ENCODE results near the gene SF3B2. TPM values are rescaled to one million over a fixed set of nuclear protein-coding genes. Genes with fewer than 3 reads are reported as not detected.
A peak's percentile ranks its signal among the peaks of the same experiment; 100 is the strongest.
"Not testable (repeated sequence)": the region's sequence is repeated elsewhere in the genome, so short reads cannot be mapped to it uniquely, and the experiment has no call there.

The SF3B2 gene
- 128 TPM for polyA plus RNA-seq (ENCODE audit: insufficient read length)

DNA sequence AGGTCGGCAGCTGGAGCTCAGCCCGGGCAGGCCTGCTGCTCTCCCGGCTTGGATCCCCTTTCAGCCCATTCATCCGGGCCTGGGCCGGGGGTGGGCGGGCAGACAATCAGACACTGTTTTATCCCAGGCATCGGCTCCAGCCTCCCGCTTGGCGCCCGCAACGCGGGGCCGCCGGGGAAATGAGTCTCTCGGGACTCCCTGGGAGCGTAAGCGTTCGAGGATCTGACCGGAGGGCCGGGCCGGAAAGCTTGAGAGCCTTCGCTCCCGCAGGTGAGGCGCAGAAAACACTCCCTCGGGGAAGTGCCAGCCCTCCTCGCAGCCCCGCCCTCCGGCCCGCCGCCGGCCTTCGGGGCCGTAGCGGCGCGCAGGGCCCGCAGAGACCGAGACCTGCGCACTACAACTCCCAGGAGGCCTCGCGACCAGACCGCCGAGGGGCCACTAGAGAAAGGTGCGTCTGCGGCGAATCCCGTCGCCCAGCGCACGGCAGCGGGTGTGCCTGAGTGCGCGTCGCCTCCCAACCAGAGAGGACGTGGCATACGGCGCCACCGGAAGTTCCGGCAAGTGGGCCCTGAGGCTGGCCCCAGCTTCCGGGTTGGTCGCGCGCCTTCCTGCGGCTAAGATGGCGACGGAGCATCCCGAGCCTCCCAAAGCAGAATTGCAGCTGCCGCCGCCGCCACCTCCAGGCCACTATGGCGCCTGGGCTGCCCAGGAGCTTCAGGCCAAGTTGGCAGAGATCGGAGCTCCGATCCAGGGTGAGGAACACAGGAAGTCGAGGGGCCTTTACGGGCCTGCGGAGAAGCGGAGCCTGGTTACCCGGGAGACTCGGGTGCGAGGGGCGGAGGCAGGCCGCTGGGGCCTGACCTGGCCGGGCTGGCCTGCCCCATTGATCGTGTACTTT is at the start of gene SF3B2:
SF3B2 (plus strand) TSS at position 599 of the 898 bp plus-strand sequence; CDS start at position 620, 21 bp downstream.
- peak; percentile 98 for DNase-seq

DNA sequence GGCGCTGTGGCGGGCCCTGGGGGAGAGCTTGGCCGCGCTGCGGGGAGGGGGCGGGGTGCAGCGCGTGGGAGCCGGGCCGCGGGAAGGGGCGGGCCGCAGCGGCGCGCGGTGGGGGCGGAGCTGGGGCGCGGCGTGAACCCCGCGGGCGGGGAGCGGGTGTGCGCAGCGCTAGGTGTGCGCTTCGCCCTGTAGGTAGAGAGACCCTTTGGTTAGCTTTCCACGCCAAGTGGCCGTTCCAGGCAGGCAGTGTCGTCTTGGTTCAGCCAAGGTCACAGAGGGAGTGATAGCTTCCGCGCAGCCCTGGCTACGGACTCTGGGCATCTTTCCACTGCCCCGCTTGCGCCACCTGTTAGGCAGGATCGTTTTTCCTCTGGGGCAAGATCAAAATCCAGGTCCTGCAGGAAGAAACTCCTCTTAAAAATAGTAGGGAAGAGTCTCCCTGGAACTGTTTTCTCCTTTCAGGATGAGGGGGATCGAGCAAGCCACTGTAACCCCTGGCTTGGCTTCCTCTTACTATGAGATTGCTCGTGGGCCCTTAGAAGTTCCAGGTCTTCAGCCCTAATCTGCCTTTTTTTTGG is 49.4 kb upstream of the SF3B2 start:
- DNase-seq: no peak

GRCh38 chr11:66003291-66003690 is 48.9 kb upstream of the SF3B2 start:
- DNase-seq: no peak

DNA sequence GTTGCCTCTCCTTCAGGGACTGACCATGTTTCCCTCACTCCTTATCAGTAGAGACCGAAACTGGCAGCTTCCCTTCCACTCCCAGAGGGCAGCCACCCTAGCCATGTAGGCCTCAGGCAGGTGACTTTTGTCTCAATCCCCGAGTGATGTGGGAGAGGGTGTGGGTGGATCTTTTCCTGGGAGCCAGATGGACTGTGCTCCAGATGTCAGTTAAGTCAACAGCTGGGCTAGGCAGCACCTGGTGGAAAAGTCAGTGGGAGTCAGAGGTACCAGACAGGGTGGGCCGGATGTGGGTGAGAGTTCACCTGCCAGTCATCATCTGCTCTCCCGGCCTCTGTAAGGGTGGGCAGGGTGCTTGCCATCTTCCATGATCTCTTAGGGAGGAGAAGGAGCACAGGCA is 48.0 kb upstream of the SF3B2 start:
- no peak for DNase-seq

GRCh38 chr11:66006134-66006890 is 45.9 kb upstream of the SF3B2 start:
- DNase-seq: no peak

DNA sequence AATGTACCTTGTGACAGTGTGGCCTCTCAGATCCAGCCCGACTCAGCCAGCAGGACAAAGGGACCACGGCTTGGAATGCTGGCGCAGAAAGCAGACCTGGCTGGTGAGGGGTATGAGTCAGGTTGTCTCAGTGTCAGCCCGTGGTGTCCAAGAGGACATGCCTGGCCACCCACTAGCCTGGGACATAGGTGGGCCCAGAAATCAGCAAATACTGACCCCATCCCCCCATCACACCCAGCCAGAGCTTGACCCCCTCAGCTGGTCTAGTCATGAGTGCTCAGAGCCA is 45.3 kb upstream of the SF3B2 start:
- DNase-seq: no peak

DNA sequence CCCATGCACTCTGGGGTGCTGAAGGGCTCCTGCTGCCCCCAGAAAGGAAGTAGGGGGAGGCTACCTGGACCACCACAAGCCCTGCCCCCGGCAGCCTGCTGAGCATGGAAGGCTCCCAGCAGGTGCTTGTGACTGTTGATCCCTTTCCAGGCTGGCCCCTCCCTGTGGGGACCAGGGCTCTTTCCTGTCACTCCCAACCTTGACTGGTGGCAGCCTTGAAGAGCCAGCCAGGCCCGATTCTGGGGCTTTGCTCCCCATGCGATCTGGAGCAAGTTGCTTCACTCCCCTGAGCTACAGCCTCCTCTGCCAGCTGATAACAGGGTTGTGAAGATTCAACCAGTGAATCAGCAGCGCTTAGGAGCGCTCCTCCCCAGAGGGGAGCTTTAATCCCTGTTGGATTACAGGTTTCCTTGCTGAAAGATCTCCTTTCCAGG is 44.9 kb upstream of the SF3B2 start:
- DNase-seq: no peak

GRCh38 chr11:66008095-66008467 is 44.1 kb upstream of the SF3B2 start:
- no peak for DNase-seq

GRCh38 chr11:66008468-66009101 is 43.6 kb upstream of the SF3B2 start:
- no peak for DNase-seq

GRCh38 chr11:66010036-66010435 is 42.1 kb upstream of the SF3B2 start:
- not testable (repeated sequence) for DNase-seq

DNA sequence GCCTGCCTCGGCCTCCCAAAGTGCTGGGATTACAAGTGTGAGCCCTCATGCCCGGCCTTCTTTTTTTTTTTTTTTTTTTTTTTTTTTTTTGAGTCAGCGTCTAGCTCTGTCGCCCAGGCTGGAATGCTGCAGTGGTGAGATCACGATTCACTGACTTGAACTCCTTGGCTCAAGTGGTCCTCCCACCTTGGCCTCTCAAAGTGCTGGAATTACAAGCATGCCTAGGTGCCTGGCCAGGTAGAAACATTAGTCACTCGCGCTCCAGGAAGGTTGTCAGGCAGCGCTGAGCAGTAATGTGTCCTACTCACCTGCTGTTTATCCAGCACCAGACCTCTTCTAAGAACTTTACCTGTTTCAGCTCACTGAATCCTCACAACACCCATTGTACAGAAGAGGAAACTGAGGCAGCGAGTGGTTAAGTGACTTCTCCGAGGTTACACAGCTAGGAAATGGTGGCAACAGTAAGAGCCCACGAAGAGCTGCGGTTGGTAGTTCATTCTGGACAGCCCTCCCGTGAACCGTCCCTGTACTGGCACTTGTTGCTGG is 40.9 kb upstream of the SF3B2 start:
- DNase-seq: no peak

GRCh38 chr11:66011785-66012303 is 40.3 kb upstream of the SF3B2 start, which contains the start of gene CST6:
CST6 (plus strand) TSS chr11:66012008; CDS start chr11:66012045, 37 bp downstream.
- no peak for DNase-seq

GRCh38 chr11:66012371-66012945 is 39.7 kb upstream of the SF3B2 start:
- no peak for DNase-seq

- no peak for DNase-seq
Observed at GRCh38 chr11:66012946-66013761, 39.0 kb upstream of the SF3B2 start.

GRCh38 chr11:66013762-66014100 is 38.4 kb upstream of the SF3B2 start:
- DNase-seq: no peak

DNA sequence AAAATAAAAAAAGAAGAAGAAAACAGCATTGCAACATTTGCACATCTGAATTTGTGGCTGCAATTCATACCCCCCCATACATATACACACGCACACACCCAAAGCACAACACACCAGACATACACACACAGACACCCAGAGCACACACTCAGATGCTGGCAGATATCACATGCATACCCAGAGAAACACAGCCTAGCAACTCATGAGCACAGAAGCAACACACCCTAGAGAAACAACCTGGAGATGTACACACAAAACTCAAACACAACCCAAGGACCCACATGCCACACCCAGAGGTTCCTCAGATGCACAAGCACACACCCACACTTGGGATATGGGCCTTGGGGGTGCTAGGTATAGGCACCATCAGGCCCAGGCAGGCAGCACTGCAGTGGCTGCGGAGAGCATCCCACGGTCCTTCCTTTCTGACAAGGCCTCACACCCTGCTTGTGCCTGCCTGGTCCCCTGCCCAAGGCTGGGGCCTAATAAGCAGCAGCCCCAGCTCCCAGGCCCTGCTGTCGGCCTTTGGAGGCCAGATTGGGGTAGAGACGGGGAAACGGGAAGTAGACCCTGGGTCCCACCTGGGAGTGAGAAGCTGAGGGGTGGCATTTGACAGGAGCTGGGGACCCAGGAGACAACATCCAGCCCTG is 37.2 kb upstream of the SF3B2 start:
- no peak for DNase-seq

GRCh38 chr11:66015454-66015881 is 36.7 kb upstream of the SF3B2 start:
- no peak for DNase-seq

- no peak for DNase-seq
Observed at GRCh38 chr11:66015936-66016792, 36.0 kb upstream of the SF3B2 start.

GRCh38 chr11:66016793-66017177 is 35.4 kb upstream of the SF3B2 start:
- DNase-seq: no peak

GRCh38 chr11:66017321-66017720 is 34.8 kb upstream of the SF3B2 start:
- DNase-seq: no peak

Data from hindlimb muscle (tissue), 1 donor.